Body of pancreas (tissue), 4 donors: Measurements from ENCODE around the gene GDF2. TPM values are rescaled to one million over a fixed set of nuclear protein-coding genes. Genes with fewer than 3 reads are reported as not detected.
A peak's percentile ranks its signal among the peaks of the same experiment; 100 is the strongest.

Experiments used
- ATAC-seq: fragments of 150-250 bp; one replicate; pipeline ENCODE4 v1.9.1; 2016
- DNase-seq, 4 donors: peaks; one replicate each; pipeline ENCODE4 v3.0.0-alpha.2; 2019
- H3K27ac ChIP-seq, 4 donors: fragments of 200-600 bp; sonication (generic); 1 replicate in 3 of 4; 2 replicates in 1 of 4; pipeline versions ENCODE4 v1.5.1 to v1.6.1; 2016 to 2019; ENCODE audit warnings: mild to moderate bottlenecking in 1 of 4, mixed read lengths in 1 of 4, moderate library complexity in 1 of 4
- H3K27me3 ChIP-seq, 2 donors: fragments of 200-600 bp; sonication (generic); one replicate each; pipeline ENCODE4 v1.6.0; 2016; ENCODE audit warnings: mild to moderate bottlenecking in 1 of 2
- H3K36me3 ChIP-seq, 2 donors: fragments of 200-600 bp; sonication (generic); replicated peaks in 1 of 2; 2 replicates each; pipeline ENCODE4 v1.5.1; 2016; ENCODE audit warnings: low read depth in 2 of 2; ENCODE audit not compliant: insufficient read depth in 1 of 2
- H3K4me1 ChIP-seq: fragments of 200-600 bp; sonication (generic); one replicate; pipeline ENCODE4 v1.6.0; 2016
- H3K4me3 ChIP-seq, 2 donors: fragments of 200-600 bp; sonication (generic); 1 replicate in 1 of 2; 2 replicates in 1 of 2; pipeline ENCODE4 v1.5.1; 2016 to 2019
- H3K9me3 ChIP-seq, 3 donors: fragments of 200-600 bp; sonication (generic); 1 replicate in 2 of 3; 2 replicates in 1 of 3; pipeline ENCODE4 v1.5.1; 2016
- CTCF ChIP-seq, 7 experiments: fragments of 450-650 bp in 4 of 7; fragments of 200-600 bp in 3 of 7; sonication (generic) in 3 of 7; IDR thresholded peaks; one replicate each; pipeline ENCODE4 v1.5.1; 2016 to 2019; ENCODE audit warnings: antibody characterized with exemption in 7 of 7
- POLR2A ChIP-seq, 3 donors: fragments of 450-650 bp; IDR thresholded peaks; one replicate each; pipeline ENCODE4 v1.6.1; 2016; ENCODE audit warnings: antibody characterized with exemption in 3 of 3, mild to moderate bottlenecking in 2 of 3
- WGBS, 2 donors: methylation state at CpG; one replicate each; pipeline ENCODE4 v1.1.5; 2017; 5-methylcytosine and 5-hydroxymethylcytosine counted together
- intact Hi-C: fragments of 100-400 bp; cut with DNase I; formaldehyde crosslinking; loops from one replicate; pipeline ENCODE4 v1.15.1; 2023
- total RNA-seq, 2 donors: library from RNA; depleted of rRNA; stranded (reverse); fragments of >200 nt; gene quantifications; one replicate each; pipeline ENCODE4 v1.1.0, GENCODE V29; 2016

GDF2 gene
- total RNA-seq, 2 donors from 2014 or later = not detected

- Histone ChIP-seq H3K4me1 (no peaks in the 10 kb centered on the region), H3K27ac (no peak overlapping the region), H3K36me3 (no peaks in the 10 kb centered on the region), H3K4me3 (no peak overlapping the region), H3K27me3 (no peaks in the 10 kb centered on the region), H3K9me3 (no peaks in the 10 kb centered on the region)
- TF ChIP-seq POLR2A (IDR thresholded peaks at IDR 0.05) = no peak
- TF ChIP-seq CTCF (IDR thresholded peaks at IDR 0.05) = no peak
- ATAC-seq (no peak), DNase-seq (no peak)
- WGBS, 2 donors = 52 to 73% methylated on average over 1 of the region's 1 CpG
- intact Hi-C loops = no loop called here
These were observed 32.6 kb downstream of the GDF2 start for GRCh38 chr10:47354900-47355299.

- H3K27ac ChIP-seq = no peak overlapping the region
- 64% methylated on average over 5 of the region's 5 CpGs for WGBS, 2 donors
These were observed 34.5 kb downstream of the GDF2 start for GRCh38 chr10:47356708-47357107.

GRCh38 chr10:47357131-47357582, 34.9 kb downstream of the GDF2 start:
- Histone ChIP-seq H3K27me3 (no peaks in the 10 kb centered on the region), H3K27ac (no peak overlapping the region), H3K9me3 (no peaks in the 10 kb centered on the region), H3K4me1 (no peaks in the 10 kb centered on the region), H3K4me3 (no peak overlapping the region), H3K36me3 (no peaks in the 10 kb centered on the region)
- 73 to 87% methylated on average over 3 to 12 of the region's 12 CpGs for WGBS, 2 donors
- no peak for ATAC-seq
- TF ChIP-seq POLR2A (IDR thresholded peaks at IDR 0.05) = no peak
- TF ChIP-seq CTCF (IDR thresholded peaks at IDR 0.05) = no peak
- no peak for DNase-seq
- intact Hi-C loops = no loop called here

More at GRCh38 chr10:47356708-47357107, 34.5 kb downstream of the GDF2 start:
- no peak overlapping the region for H3K4me3 ChIP-seq
- ATAC-seq = no peak
- H3K36me3 ChIP-seq = no peaks in the 10 kb centered on the region
- no peaks in the 10 kb centered on the region for H3K27me3 ChIP-seq
- DNase-seq = no peak
- no peak for TF ChIP-seq POLR2A (IDR thresholded peaks at IDR 0.05)
- no peak for TF ChIP-seq CTCF (IDR thresholded peaks at IDR 0.05)
- no peaks in the 10 kb centered on the region for H3K9me3 ChIP-seq
- intact Hi-C loops = no loop called here
- no peaks in the 10 kb centered on the region for H3K4me1 ChIP-seq

- Histone ChIP-seq H3K4me3 (no peak overlapping the region), H3K27me3 (no peaks in the 10 kb centered on the region), H3K27ac (no peak overlapping the region), H3K36me3 (no peaks in the 10 kb centered on the region), H3K9me3 (no peaks in the 10 kb centered on the region), H3K4me1 (no peaks in the 10 kb centered on the region)
- no peak for TF ChIP-seq POLR2A (IDR thresholded peaks at IDR 0.05)
- TF ChIP-seq CTCF (IDR thresholded peaks at IDR 0.05) = no peak
- 91 to 100% methylated on average over 3 of the region's 3 CpGs for WGBS, 2 donors
- DNase-seq (peak in 1 of 4 donors; percentile 3), ATAC-seq (no peak)
- intact Hi-C loops = no loop called here
These were observed 35.7 kb downstream of the GDF2 start for GRCh38 chr10:47357911-47358310.

- no peak overlapping the region for H3K27ac ChIP-seq
- H3K9me3 ChIP-seq = no peaks in the 10 kb centered on the region
- TF ChIP-seq CTCF (IDR thresholded peaks at IDR 0.05) (no peak), POLR2A (IDR thresholded peaks at IDR 0.05) (no peak)
- H3K4me3 ChIP-seq = no peak overlapping the region
- ATAC-seq (no peak), DNase-seq (peak in 1 of 4 donors; percentile 3)
- H3K27me3 ChIP-seq = no peaks in the 10 kb centered on the region
- WGBS, 2 donors = 65 to 82% methylated on average over 2 to 3 of the region's 3 CpGs
- no peaks in the 10 kb centered on the region for H3K36me3 ChIP-seq
- intact Hi-C loops = no loop called here
- H3K4me1 ChIP-seq = no peaks in the 10 kb centered on the region
These were observed 36.2 kb downstream of the GDF2 start for GRCh38 chr10:47358457-47358856.
